Measurements from ENCODE around the gene VPS11.
"Not testable (repeated sequence)": the region's sequence is repeated elsewhere in the genome, so short reads cannot be mapped to it uniquely, and the experiment has no call there.

VPS11 gene

GRCh38 chr11:119094816-119095065 lies 27.1 kb downstream of the VPS11 start:
- peak; percentile 89 for DNase-seq (ENCODE audit: low read depth)
- H3K4me3 ChIP-seq (ENCODE audit: low read depth, low read length): peak overlapping the region; percentile 76
- TF ChIP-seq, protein P1, sequence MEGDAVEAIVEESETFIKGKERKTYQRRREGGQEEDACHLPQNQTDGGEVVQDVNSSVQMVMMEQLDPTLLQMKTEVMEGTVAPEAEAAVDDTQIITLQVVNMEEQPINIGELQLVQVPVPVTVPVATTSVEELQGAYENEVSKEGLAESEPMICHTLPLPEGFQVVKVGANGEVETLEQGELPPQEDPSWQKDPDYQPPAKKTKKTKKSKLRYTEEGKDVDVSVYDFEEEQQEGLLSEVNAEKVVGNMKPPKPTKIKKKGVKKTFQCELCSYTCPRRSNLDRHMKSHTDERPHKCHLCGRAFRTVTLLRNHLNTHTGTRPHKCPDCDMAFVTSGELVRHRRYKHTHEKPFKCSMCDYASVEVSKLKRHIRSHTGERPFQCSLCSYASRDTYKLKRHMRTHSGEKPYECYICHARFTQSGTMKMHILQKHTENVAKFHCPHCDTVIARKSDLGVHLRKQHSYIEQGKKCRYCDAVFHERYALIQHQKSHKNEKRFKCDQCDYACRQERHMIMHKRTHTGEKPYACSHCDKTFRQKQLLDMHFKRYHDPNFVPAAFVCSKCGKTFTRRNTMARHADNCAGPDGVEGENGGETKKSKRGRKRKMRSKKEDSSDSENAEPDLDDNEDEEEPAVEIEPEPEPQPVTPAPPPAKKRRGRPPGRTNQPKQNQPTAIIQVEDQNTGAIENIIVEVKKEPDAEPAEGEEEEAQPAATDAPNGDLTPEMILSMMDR (conservative IDR thresholded peaks at IDR 0.05; ENCODE audit: low read depth, low read length): peak; percentile 73

DNA sequence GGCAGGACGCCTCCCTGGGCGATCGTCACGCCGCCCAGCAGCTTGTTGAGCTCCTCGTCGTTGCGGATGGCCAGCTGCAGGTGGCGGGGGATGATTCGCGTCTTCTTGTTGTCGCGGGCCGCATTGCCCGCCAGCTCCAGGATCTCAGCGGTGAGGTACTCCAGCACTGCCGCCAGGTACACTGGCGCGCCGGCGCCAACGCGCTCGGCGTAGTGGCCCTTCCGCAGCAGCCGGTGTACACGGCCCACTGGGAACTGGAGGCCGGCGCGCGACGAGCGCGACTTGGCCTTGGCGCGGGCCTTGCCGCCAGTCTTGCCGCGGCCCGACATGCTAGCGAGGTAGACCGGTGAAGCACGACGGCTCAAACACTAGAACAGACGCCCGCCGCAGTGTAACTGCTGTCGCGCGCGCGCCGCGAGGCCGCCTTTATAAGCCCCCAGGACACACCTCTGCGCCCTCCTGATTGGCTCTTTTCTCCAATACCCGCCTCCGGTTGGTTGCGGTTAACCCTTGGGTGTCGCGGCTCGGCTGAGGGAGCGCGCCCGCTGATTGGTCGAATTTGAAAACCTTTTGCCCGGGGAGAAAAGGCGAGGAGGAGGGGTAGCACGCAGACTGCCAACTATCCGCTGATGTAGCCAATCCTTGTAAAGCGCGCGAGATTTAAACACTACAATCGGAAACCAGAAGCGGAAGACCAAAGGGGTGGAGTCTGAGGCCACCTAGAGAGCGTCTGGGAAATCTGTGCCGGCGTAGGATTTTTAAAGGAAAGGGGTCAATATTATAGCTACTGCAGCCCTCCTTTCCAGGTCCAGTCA lies 27.7 kb downstream of the VPS11 start:
- TF ChIP-seq, protein P1 (conservative IDR thresholded peaks at IDR 0.05; ENCODE audit: low read depth, low read length): peak; percentile 10
- DNase-seq (ENCODE audit: low read depth): peak; percentile 100
- H3K4me3 ChIP-seq (ENCODE audit: low read depth, low read length): peak overlapping the region; percentile 76

DNA sequence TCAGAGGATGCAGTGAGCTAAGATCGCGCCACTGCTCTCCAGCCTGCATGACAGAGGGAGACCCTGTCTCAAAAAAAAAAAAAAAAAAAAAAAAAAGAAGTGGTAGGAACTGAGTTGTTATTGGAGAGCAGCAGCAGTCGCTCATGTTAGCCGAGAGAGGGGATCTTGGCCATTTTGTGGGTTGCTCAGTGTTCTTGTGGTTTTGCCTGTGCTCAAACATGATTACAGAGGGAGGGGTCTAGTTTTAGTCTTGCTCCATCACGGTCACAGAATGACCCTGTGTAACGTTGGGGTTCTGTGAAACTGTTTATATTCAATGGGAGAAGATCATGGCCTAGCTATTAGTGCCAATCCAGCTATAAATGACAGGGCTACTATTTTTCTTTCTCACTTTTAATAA lies 32.1 kb downstream of the VPS11 start:
- no peak overlapping the region for H3K4me3 ChIP-seq (ENCODE audit: low read depth, low read length)
- DNase-seq (ENCODE audit: low read depth): no peak
- TF ChIP-seq, protein P1 (conservative IDR thresholded peaks at IDR 0.05; ENCODE audit: low read depth, low read length): no peak

DNA sequence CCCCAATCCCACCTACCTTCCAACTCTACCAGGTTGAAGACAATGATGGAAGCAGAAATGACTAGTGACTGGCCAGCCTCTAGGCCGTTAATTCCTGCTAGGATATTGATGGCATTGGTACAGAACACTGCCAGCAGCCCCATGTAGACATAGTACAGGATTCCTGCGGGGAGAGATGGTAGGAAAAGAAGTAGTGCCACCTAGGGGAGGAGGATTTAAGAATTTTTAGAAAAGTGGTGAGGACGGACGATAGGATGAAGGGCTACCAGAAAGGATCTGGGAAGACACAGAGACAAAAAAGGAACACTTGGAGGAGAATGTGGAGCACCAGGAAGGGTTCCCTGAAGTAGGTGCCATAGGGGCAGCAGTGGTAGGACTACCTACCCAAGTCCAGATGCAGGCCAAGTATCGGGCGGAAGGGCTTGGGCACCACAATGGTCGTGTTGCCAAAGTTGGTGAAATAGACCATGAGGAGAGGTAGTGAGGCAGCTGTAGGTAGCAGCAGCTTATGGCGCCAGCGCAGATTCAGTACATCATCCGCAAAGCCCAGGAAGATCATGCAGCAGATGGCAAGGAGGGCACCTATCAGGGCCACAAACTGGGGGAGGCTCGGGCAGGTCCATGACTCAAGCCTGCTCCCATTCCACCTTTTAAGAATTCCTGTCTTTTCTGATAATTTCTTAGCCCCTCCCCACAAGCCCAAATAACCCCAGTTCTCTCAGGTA lies 32.8 kb downstream of the VPS11 start:
- H3K4me3 ChIP-seq (ENCODE audit: low read depth, low read length): peak overlapping the region; percentile 83
- TF ChIP-seq, protein P1 (conservative IDR thresholded peaks at IDR 0.05; ENCODE audit: low read depth, low read length): peak; percentile 59
- DNase-seq (ENCODE audit: low read depth): peak; percentile 63

GRCh38 chr11:119100994-119101758 lies 33.6 kb downstream of the VPS11 start:
- peak overlapping the region; percentile 83 for H3K4me3 ChIP-seq (ENCODE audit: low read depth, low read length)
- DNase-seq (ENCODE audit: low read depth): no peak
- TF ChIP-seq, protein P1 (conservative IDR thresholded peaks at IDR 0.05; ENCODE audit: low read depth, low read length): no peak

GRCh38 chr11:119101759-119102423 lies 34.3 kb downstream of the VPS11 start, which contains the start of gene DPAGT1:
Gene DPAGT1, minus strand, starts transcription at chr11:119101853. Its CDS starts 198 bp downstream, at chr11:119101655.
- TF ChIP-seq, protein P1 (conservative IDR thresholded peaks at IDR 0.05; ENCODE audit: low read depth, low read length): no peak
- peak; percentile 98 for DNase-seq (ENCODE audit: low read depth)
- peak within 1 kb of the TSS; percentile 83 for H3K4me3 ChIP-seq (ENCODE audit: low read depth, low read length)

DNA sequence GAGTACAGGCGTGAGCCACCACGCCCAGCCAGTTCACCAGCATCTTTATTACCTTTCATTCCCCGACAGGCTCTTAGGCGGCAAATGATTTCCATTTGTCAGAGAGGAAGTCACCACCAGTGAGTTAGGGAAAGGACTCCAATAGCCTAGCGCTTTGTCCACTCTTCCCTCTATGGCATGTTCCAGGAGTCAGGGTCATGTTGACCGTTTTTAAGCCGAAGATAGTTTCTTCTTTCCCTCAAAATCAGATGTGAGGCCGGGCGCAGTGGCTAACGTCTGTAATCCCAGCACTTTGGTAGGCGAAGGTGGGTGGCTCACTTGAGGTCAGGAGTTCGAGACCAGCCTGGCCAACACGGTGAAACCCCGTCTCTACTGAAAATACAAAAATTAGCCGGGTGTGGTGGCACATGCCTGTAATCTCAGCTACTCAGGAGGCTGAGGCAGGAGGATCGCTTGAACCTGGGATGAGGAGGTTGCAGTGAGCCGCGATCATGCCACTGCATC lies 35.6 kb downstream of the VPS11 start:
- not testable (repeated sequence) for DNase-seq (ENCODE audit: low read depth); H3K4me3 ChIP-seq (ENCODE audit: low read depth, low read length)
